Tibial nerve (tissue), 4 donors: ENCODE results near the gene GPRIN3. TPM values are rescaled to one million over a fixed set of nuclear protein-coding genes. Genes with fewer than 3 reads are reported as not detected.

Experiments
- DNase-seq, 2 donors: peaks; one replicate each; pipeline ENCODE4 v3.0.0-alpha.2; 2019; ENCODE audit warnings: low spot score in 2 of 2
- H3K27ac ChIP-seq, 4 donors: fragments of 200-600 bp; sonication (generic) in 3 of 4; one replicate each; pipeline ENCODE4 v1.5.1; 2017 to 2019; ENCODE audit warnings: mild to moderate bottlenecking in 1 of 4
- H3K27me3 ChIP-seq, 2 donors: fragments of 200-600 bp; sonication (generic) in 1 of 2; one replicate each; pipeline versions ENCODE4 v1.5.1 to v1.6.0; 2017 to 2019
- H3K36me3 ChIP-seq, 3 donors: fragments of 200-600 bp; sonication (generic); one replicate each; pipeline ENCODE4 v1.5.1; 2018 to 2019
- H3K4me1 ChIP-seq, 4 donors: fragments of 200-600 bp; sonication (generic) in 3 of 4; one replicate each; pipeline ENCODE4 v1.5.1; 2017 to 2019
- H3K4me3 ChIP-seq, 4 donors: fragments of 200-600 bp; sonication (generic) in 3 of 4; one replicate each; pipeline ENCODE4 v1.5.1; 2017 to 2019; ENCODE audit warnings: mild to moderate bottlenecking in 1 of 4, moderate library complexity in 1 of 4
- H3K9me3 ChIP-seq, 4 donors: fragments of 200-600 bp; sonication (generic) in 3 of 4; one replicate each; pipeline ENCODE4 v1.5.1; 2017 to 2019
- CTCF ChIP-seq, 5 experiments: fragments of 200-600 bp in 3 of 5; fragments of 450-650 bp in 2 of 5; sonication (generic) in 3 of 5; IDR thresholded peaks; one replicate each; pipeline ENCODE4 v1.5.1; 2016 to 2019; ENCODE audit warnings: antibody characterized with exemption in 5 of 5, mild to moderate bottlenecking in 3 of 5, moderate library complexity in 2 of 5
- EP300 ChIP-seq, 2 donors: sonication (generic); formaldehyde crosslinking; IDR thresholded peaks; one replicate each; pipeline ENCODE4 v1.6.1; 2017; ENCODE audit warnings: antibody characterized with exemption in 2 of 2, mild to moderate bottlenecking in 1 of 2
- POLR2A ChIP-seq, 2 donors: fragments of 450-650 bp; IDR thresholded peaks; one replicate each; pipeline ENCODE4 v1.6.1; 2017; ENCODE audit warnings: antibody characterized with exemption in 2 of 2, mild to moderate bottlenecking in 2 of 2, moderate library complexity in 2 of 2
- WGBS, 2 donors: methylation state at CpG; one replicate each; pipeline ENCODE4 v1.1.5; 2018; 5-methylcytosine and 5-hydroxymethylcytosine counted together
- total RNA-seq, 4 donors: library from RNA; depleted of rRNA; stranded (reverse); fragments of >200 nt; gene quantifications; one replicate each; pipeline ENCODE4 v1.1.0, GENCODE V29; 2016

The GPRIN3 gene
- total RNA-seq, 4 donors from 2014 or later = 2.3 to 5.2 (median 4.6) TPM

GRCh38 chr4:89196745-89197144, 110.9 kb downstream of the GPRIN3 start:
- no peaks in the 10 kb centered on the region for H3K9me3 ChIP-seq
- peaks cover 0 to 2% (median 0%) of the 10 kb centered on the region in 4 donors for H3K4me1 ChIP-seq
- DNase-seq = no peak
- H3K4me3 ChIP-seq = no peak overlapping the region
- TF ChIP-seq CTCF (IDR thresholded peaks at IDR 0.05) = no peak
- H3K36me3 ChIP-seq = no peaks in the 10 kb centered on the region
- H3K27ac ChIP-seq = no peak overlapping the region
- H3K27me3 ChIP-seq = no peaks in the 10 kb centered on the region
- 12 to 18% methylated on average over 2 of the region's 2 CpGs for WGBS, 2 donors

GRCh38 chr4:89196056-89196674, 111.4 kb downstream of the GPRIN3 start:
- WGBS, 2 donors = 60 to 75% methylated on average over 2 of the region's 2 CpGs

GRCh38 chr4:89193843-89194242, 113.8 kb downstream of the GPRIN3 start:
- 17 to 22% methylated on average over 3 of the region's 3 CpGs for WGBS, 2 donors
- peaks cover 0 to 2% (median 0%) of the 10 kb centered on the region in 4 donors for H3K4me1 ChIP-seq
- H3K36me3 ChIP-seq = no peaks in the 10 kb centered on the region
- no peaks in the 10 kb centered on the region for H3K27me3 ChIP-seq
- no peak overlapping the region for H3K27ac ChIP-seq
- H3K4me3 ChIP-seq = no peak overlapping the region
- DNase-seq = no peak
- no peaks in the 10 kb centered on the region for H3K9me3 ChIP-seq
- TF ChIP-seq POLR2A (IDR thresholded peaks at IDR 0.05) = no peak
- TF ChIP-seq EP300 (IDR thresholded peaks at IDR 0.05) = no peak
- TF ChIP-seq CTCF (IDR thresholded peaks at IDR 0.05) = no peak

More at GRCh38 chr4:89196056-89196674, 111.4 kb downstream of the GPRIN3 start:
- DNase-seq = no peak
- Histone ChIP-seq H3K27me3 (no peaks in the 10 kb centered on the region), H3K27ac (no peak overlapping the region), H3K4me1 (peaks cover 0 to 2% (median 0%) of the 10 kb centered on the region in 4 donors), H3K9me3 (no peaks in the 10 kb centered on the region), H3K4me3 (no peak overlapping the region), H3K36me3 (no peaks in the 10 kb centered on the region)
- no peak for TF ChIP-seq POLR2A (IDR thresholded peaks at IDR 0.05)
- no peak for TF ChIP-seq CTCF (IDR thresholded peaks at IDR 0.05)
- no peak for TF ChIP-seq EP300 (IDR thresholded peaks at IDR 0.05)

Other genes with a start within 250 kb of the GPRIN3 start
- 1 to 10 TPM; 1.9 to 3.6 (median 2.0) TPM for gene TIGD2, start 196.3 kb downstream of the GPRIN3 start, total RNA-seq